Gastrocnemius medialis (tissue), 4 donors: ENCODE data around the gene SEC16A. TPM values are rescaled to one million over a fixed set of nuclear protein-coding genes. Genes with fewer than 3 reads are reported as not detected.

Experiments used
- ATAC-seq, 2 donors: fragments of 150-250 bp; one replicate each; pipeline ENCODE4 v1.9.1; 2016
- DNase-seq, 2 donors: peaks; one replicate each; pipeline ENCODE4 v3.0.0-alpha.2; 2019
- H3K27ac ChIP-seq, 4 donors: fragments of 200-600 bp; sonication (generic); 1 replicate in 1 of 4; 2 replicates in 3 of 4; pipeline ENCODE4 v1.5.1; 2016 to 2018; ENCODE audit warnings: mild to moderate bottlenecking in 2 of 4, moderate library complexity in 1 of 4
- H3K27me3 ChIP-seq, 3 donors: fragments of 200-600 bp; sonication (generic) in 2 of 3; 1 replicate in 1 of 3; 2 replicates in 2 of 3; pipeline versions ENCODE4 v1.5.1 to v1.6.0; 2016 to 2019; ENCODE audit warnings: mild to moderate bottlenecking in 1 of 3, moderate library complexity in 1 of 3
- H3K36me3 ChIP-seq, 2 donors: fragments of 200-600 bp; sonication (generic) in 1 of 2; one replicate each; pipeline ENCODE4 v1.5.1; 2017 to 2018
- H3K4me1 ChIP-seq, 2 donors: fragments of 200-600 bp; sonication (generic) in 1 of 2; one replicate each; pipeline ENCODE4 v1.5.1; 2016 to 2017; ENCODE audit warnings: mild to moderate bottlenecking in 2 of 2
- H3K4me3 ChIP-seq, 4 donors: fragments of 200-600 bp; sonication (generic) in 3 of 4; 1 replicate in 1 of 4; 2 replicates in 3 of 4; pipeline ENCODE4 v1.5.1; 2016 to 2019; ENCODE audit warnings: mild to moderate bottlenecking in 2 of 4
- H3K9me3 ChIP-seq, 3 donors: fragments of 200-600 bp; sonication (generic) in 2 of 3; 1 replicate in 1 of 3; 2 replicates in 2 of 3; pipeline ENCODE4 v1.5.1; 2016 to 2019
- POLR2A ChIP-seq, 2 donors: fragments of 450-650 bp; IDR thresholded peaks; one replicate each; pipeline ENCODE4 v1.6.1; 2017; ENCODE audit warnings: antibody characterized with exemption in 2 of 2, mild to moderate bottlenecking in 2 of 2, moderate library complexity in 2 of 2
- in situ Hi-C, 4 donors: fragments of 200-750 bp; cut with MboI; loops; one replicate each; pipeline versions ENCODE4 v1.15.0 to v1.8.0; 2017; ENCODE audit warnings: low sequenced_read_pairs in 4 of 4
- intact Hi-C: fragments of 100-400 bp; cut with DNase I; formaldehyde crosslinking; loops from one replicate; pipeline ENCODE4 v1.15.1; 2023; ENCODE audit warnings: low total_unique reads
- total RNA-seq, 4 donors: library from RNA; depleted of rRNA; stranded (reverse); fragments of >200 nt; gene quantifications; one replicate each; pipeline versions ENCODE4 v1.1.0 to v1.2.3, GENCODE V29; 2016
- TF ChIP-seq, protein P1 (sequence below), 5 experiments: fragments of 450-650 bp in 3 of 5; fragments of 200-600 bp in 2 of 5; sonication (generic) in 2 of 5; IDR thresholded peaks in 4 of 5; conservative IDR thresholded peaks in 1 of 5; 1 replicate in 4 of 5; 2 replicates in 1 of 5; pipeline ENCODE4 v1.5.1; 2016 to 2019; ENCODE audit warnings: antibody characterized with exemption in 5 of 5, mild to moderate bottlenecking in 3 of 5, moderate library complexity in 3 of 5

Gene SEC16A
- total RNA-seq, 4 donors from 2014 or later = 23.9 to 50.4 (median 46.6) TPM

DNA sequence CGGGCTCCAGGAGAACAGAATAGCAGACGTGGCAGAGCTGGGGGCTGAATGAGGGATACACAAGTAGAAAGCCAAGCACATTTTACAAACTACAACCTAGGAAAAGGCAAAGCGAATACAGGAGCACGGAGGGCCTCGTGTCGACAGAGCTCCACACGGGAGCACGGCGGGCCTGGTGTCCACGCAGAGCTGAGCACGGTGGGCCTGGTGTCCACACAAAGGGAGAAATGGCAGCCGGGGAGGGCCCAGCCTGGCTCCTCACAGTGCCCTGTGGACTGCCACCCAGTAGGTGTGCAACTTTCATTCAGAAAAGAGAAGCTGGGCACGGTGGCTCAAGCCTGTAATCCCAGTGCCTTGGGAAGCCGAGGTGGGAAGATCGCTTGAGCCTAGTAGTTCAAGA, 39.8 kb downstream of the SEC16A start:
- intact Hi-C loops (no loop called here), in situ Hi-C loops (no loop called here)
- ATAC-seq (no peak), DNase-seq (no peak)
- Histone ChIP-seq H3K4me1 (peaks cover 10 to 17% of the 10 kb centered on the region in 2 donors), H3K27me3 (no peaks in the 10 kb centered on the region), H3K4me3 (no peak overlapping the region), H3K9me3 (no peaks in the 10 kb centered on the region), H3K27ac (no peak overlapping the region), H3K36me3 (peaks cover 0 to 74% of the 10 kb centered on the region in 2 donors)
- TF ChIP-seq, protein P1, sequence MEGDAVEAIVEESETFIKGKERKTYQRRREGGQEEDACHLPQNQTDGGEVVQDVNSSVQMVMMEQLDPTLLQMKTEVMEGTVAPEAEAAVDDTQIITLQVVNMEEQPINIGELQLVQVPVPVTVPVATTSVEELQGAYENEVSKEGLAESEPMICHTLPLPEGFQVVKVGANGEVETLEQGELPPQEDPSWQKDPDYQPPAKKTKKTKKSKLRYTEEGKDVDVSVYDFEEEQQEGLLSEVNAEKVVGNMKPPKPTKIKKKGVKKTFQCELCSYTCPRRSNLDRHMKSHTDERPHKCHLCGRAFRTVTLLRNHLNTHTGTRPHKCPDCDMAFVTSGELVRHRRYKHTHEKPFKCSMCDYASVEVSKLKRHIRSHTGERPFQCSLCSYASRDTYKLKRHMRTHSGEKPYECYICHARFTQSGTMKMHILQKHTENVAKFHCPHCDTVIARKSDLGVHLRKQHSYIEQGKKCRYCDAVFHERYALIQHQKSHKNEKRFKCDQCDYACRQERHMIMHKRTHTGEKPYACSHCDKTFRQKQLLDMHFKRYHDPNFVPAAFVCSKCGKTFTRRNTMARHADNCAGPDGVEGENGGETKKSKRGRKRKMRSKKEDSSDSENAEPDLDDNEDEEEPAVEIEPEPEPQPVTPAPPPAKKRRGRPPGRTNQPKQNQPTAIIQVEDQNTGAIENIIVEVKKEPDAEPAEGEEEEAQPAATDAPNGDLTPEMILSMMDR (IDR thresholded peaks at IDR 0.05 in 4 of 5, conservative IDR thresholded peaks at IDR 0.05 in 1 of 5) = no peak
- no peak for TF ChIP-seq POLR2A (IDR thresholded peaks at IDR 0.05)

DNA sequence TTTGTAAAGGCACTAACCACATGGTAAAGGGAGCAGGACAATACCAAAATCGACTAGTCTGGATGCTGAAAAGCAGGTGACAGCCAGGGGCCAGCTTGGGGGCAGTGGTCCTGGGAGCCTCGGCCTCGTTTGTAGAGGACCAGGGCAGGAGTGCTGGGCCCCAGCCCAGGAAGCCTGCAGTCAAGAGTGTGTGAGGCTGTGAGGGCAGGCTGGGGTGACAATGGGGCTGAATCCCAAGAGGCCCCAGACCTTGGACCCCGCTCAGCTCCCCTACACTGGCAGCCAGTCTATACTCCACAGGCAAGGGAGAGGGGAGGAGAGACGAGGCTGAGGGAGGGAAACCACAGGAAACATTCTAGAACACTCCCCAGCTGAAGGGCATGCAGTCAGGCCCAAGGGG, 40.6 kb downstream of the SEC16A start:
- H3K4me3 ChIP-seq = no peak overlapping the region
- no peaks in the 10 kb centered on the region for H3K27me3 ChIP-seq
- TF ChIP-seq, protein P1 (IDR thresholded peaks at IDR 0.05 in 4 of 5, conservative IDR thresholded peaks at IDR 0.05 in 1 of 5) = no peak
- no peak for TF ChIP-seq POLR2A (IDR thresholded peaks at IDR 0.05)
- intact Hi-C loops (no loop called here), in situ Hi-C loops (no loop called here)
- no peak for ATAC-seq
- H3K27ac ChIP-seq = no peak overlapping the region
- H3K9me3 ChIP-seq = no peaks in the 10 kb centered on the region
- peaks cover 18 to 25% of the 10 kb centered on the region in 2 donors for H3K4me1 ChIP-seq
- H3K36me3 ChIP-seq = peaks cover 0 to 66% of the 10 kb centered on the region in 2 donors
- no peak for DNase-seq

DNA sequence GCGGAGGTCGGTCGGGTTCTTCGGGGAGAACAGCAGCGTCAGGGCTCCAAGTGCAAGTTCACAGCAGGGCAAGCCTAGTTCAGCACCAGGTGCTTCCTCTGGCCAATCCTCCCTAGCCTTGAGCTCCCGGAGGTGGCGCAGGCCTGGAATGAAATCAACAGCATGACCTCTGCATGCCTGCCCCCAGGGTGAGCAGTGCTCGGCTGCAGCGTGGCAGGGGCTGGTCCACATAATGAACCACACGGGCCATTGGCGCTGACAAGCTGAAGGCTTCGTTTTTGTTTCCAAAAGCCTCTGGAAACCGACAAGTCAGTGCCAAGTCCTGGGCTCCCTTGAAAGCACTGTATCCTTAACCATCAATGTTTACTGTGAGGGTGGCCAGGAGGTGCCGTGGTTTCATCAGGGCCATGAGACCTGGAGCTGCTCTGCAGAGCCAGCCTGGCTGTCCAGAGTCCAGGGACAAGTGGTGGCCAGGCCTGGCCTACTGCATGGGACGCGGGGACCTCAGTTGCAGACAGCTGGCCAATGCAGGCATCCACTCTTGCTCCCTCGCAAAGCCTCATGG, 41.1 kb downstream of the SEC16A start:
- peaks cover 0 to 61% of the 10 kb centered on the region in 2 donors for H3K36me3 ChIP-seq
- H3K4me1 ChIP-seq = peaks cover 23 to 30% of the 10 kb centered on the region in 2 donors
- H3K4me3 ChIP-seq = no peak overlapping the region
- TF ChIP-seq POLR2A (IDR thresholded peaks at IDR 0.05) = no peak
- TF ChIP-seq, protein P1 (IDR thresholded peaks at IDR 0.05 in 4 of 5, conservative IDR thresholded peaks at IDR 0.05 in 1 of 5) = no peak
- no peaks in the 10 kb centered on the region for H3K27me3 ChIP-seq
- H3K27ac ChIP-seq = peak overlapping the region in 1 of 4 donors; percentile 20
- no peaks in the 10 kb centered on the region for H3K9me3 ChIP-seq
- in situ Hi-C loops = no loop called here
- no peak for ATAC-seq
- DNase-seq = no peak
- intact Hi-C loops = no loop called here

DNA sequence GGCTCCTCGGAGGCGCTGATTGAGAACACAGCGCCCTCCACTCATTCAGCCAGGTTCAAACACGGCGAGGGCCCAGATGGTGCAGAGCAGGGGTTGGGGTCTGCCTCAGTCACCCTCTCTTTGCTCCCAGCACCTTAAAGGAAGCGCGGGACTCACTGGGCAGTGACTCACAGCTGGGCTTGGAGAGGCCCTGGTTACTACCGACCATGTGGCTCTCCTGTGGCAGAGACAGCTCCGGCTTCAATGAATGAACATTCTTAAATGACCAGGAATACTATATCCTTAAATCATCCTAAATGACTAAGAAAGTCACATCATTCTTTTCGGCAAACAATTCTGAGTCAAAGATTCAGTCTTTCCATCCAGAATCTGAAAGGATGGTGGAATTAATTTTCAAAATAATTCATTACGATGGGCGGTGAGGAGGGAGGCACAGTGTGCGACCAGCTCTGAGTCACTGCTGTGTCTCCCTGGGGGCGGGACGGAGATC, 41.6 kb downstream of the SEC16A start:
- peaks cover 26 to 30% of the 10 kb centered on the region in 2 donors for H3K4me1 ChIP-seq
- DNase-seq (no peak), ATAC-seq (no peak)
- TF ChIP-seq, protein P1 (IDR thresholded peaks at IDR 0.05 in 4 of 5, conservative IDR thresholded peaks at IDR 0.05 in 1 of 5) = no peak
- TF ChIP-seq POLR2A (IDR thresholded peaks at IDR 0.05) = no peak
- no peak overlapping the region for H3K4me3 ChIP-seq
- in situ Hi-C loops = no loop called here
- H3K27ac ChIP-seq = peak overlapping the region in 3 of 4 donors; percentile 65 to 88 (median 86)
- intact Hi-C loops = no loop called here
- H3K27me3 ChIP-seq = no peaks in the 10 kb centered on the region
- H3K9me3 ChIP-seq = no peaks in the 10 kb centered on the region
- H3K36me3 ChIP-seq = peaks cover 0 to 55% of the 10 kb centered on the region in 2 donors
